ENCODE results near the gene CTIF. TPM values are rescaled to one million over a fixed set of nuclear protein-coding genes. Genes with fewer than 3 reads are reported as not detected.
A peak's percentile ranks its signal among the peaks of the same experiment; 100 is the strongest.

Gene CTIF
- total RNA-seq, 1 experiment from 2014 or later: 19.7 TPM

- DNase-seq (ENCODE audit: low read depth): no peak
Measured at GRCh38 chr18:48620071-48620470, 81.2 kb downstream of the CTIF start.

- DNase-seq (ENCODE audit: low read depth): peak; percentile 90
Measured at GRCh38 chr18:48621240-48621639, 82.4 kb downstream of the CTIF start.

- peak; percentile 39 for DNase-seq (ENCODE audit: low read depth)
Measured at GRCh38 chr18:48621815-48622555, 83.2 kb downstream of the CTIF start.

- peak; percentile 66 for DNase-seq (ENCODE audit: low read depth)
Measured at GRCh38 chr18:48622911-48623431, 84.1 kb downstream of the CTIF start.

GRCh38 chr18:48623468-48624235, 84.8 kb downstream of the CTIF start:
- DNase-seq (ENCODE audit: low read depth): peak; percentile 94

- no peak for DNase-seq (ENCODE audit: low read depth)
Measured at GRCh38 chr18:48624856-48625255, 86.0 kb downstream of the CTIF start.

- peak; percentile 72 for DNase-seq (ENCODE audit: low read depth)
Measured at GRCh38 chr18:48627216-48627615, 88.4 kb downstream of the CTIF start.

- DNase-seq (ENCODE audit: low read depth): peak; percentile 92
Measured at GRCh38 chr18:48629730-48630324, 91.0 kb downstream of the CTIF start.

- no peak for DNase-seq (ENCODE audit: low read depth)
Measured at GRCh38 chr18:48631851-48632250, 93.0 kb downstream of the CTIF start.

- no peak for DNase-seq (ENCODE audit: low read depth)
Measured at GRCh38 chr18:48632676-48633257, 93.9 kb downstream of the CTIF start.

GRCh38 chr18:48634491-48634890, 95.7 kb downstream of the CTIF start:
- DNase-seq (ENCODE audit: low read depth): no peak

GRCh38 chr18:48634975-48635374, 96.1 kb downstream of the CTIF start:
- DNase-seq (ENCODE audit: low read depth): no peak

- DNase-seq (ENCODE audit: low read depth): no peak
Measured at GRCh38 chr18:48635806-48636205, 97.0 kb downstream of the CTIF start.

GRCh38 chr18:48636436-48636835, 97.6 kb downstream of the CTIF start:
- no peak for DNase-seq (ENCODE audit: low read depth)

GRCh38 chr18:48637081-48637990, 98.5 kb downstream of the CTIF start:
- no peak for DNase-seq (ENCODE audit: low read depth)

- DNase-seq (ENCODE audit: low read depth): no peak
Measured at GRCh38 chr18:48638451-48638850, 99.6 kb downstream of the CTIF start.

GRCh38 chr18:48638896-48639771, 100.3 kb downstream of the CTIF start:
- DNase-seq (ENCODE audit: low read depth): no peak

- DNase-seq (ENCODE audit: low read depth): no peak
Measured at GRCh38 chr18:48639772-48640432, 101.1 kb downstream of the CTIF start.

- DNase-seq (ENCODE audit: low read depth): peak; percentile 55
Measured at GRCh38 chr18:48640566-48641270, 101.9 kb downstream of the CTIF start.

All from M059J (cell line).